Stomach smooth muscle (tissue), 2 donors: ENCODE results near the gene RALGAPA2.

Experiments
- H3K27ac ChIP-seq: one replicate; pipeline ENCODE4 v1.7.0; 2013; ENCODE audit warnings: mild to moderate bottlenecking, low read length, inconsistent platforms
- H3K27me3 ChIP-seq, 2 donors: one replicate each; pipeline ENCODE4 v1.7.0; 2013; ENCODE audit warnings: low read length in 2 of 2; ENCODE audit not compliant: insufficient read depth in 2 of 2, control insufficient read depth in 1 of 2
- H3K36me3 ChIP-seq, 2 donors: one replicate each; pipeline ENCODE4 v1.7.0; 2013; ENCODE audit warnings: low read length in 2 of 2; ENCODE audit not compliant: control insufficient read depth in 2 of 2, insufficient read depth in 2 of 2
- H3K4me1 ChIP-seq: one replicate; pipeline ENCODE4 v1.7.0; 2013; ENCODE audit warnings: low read length; ENCODE audit not compliant: control insufficient read depth, insufficient read depth
- H3K4me3 ChIP-seq, 2 donors: one replicate each; pipeline ENCODE4 v1.7.0; 2013; ENCODE audit warnings: low read length in 2 of 2
- H3K9ac ChIP-seq, 2 donors: one replicate each; pipeline ENCODE4 v1.7.0; 2013; ENCODE audit warnings: low read length in 2 of 2, mild to moderate bottlenecking in 1 of 2
- H3K9me3 ChIP-seq, 2 donors: one replicate each; pipeline ENCODE4 v1.7.0; 2013; ENCODE audit warnings: low read length in 2 of 2; ENCODE audit not compliant: control insufficient read depth in 2 of 2
- donor health status: healthy.
- donor health status: Pancreatic carcinoma.

Gene RALGAPA2

GRCh38 chr20:20630551-20630950 lies 81.9 kb downstream of the RALGAPA2 start:
- Histone ChIP-seq H3K27me3 (no peaks in the 10 kb centered on the region), H3K9me3 (no peaks in the 10 kb centered on the region), H3K9ac (no peak overlapping the region), H3K4me3 (no peak overlapping the region), H3K36me3 (peaks cover 25 to 28% of the 10 kb centered on the region in 2 donors), H3K4me1 (no peaks in the 10 kb centered on the region), H3K27ac (no peak overlapping the region)

- Histone ChIP-seq H3K36me3 (peaks cover 21 to 24% of the 10 kb centered on the region in 2 donors), H3K9me3 (no peaks in the 10 kb centered on the region), H3K27ac (no peak overlapping the region), H3K27me3 (no peaks in the 10 kb centered on the region), H3K9ac (no peak overlapping the region), H3K4me3 (no peak overlapping the region), H3K4me1 (no peaks in the 10 kb centered on the region)
These were observed 82.8 kb downstream of the RALGAPA2 start for GRCh38 chr20:20629556-20630188.

- peaks cover 18 to 21% of the 10 kb centered on the region in 2 donors for H3K36me3 ChIP-seq
- H3K9ac ChIP-seq = no peak overlapping the region
- H3K9me3 ChIP-seq = no peaks in the 10 kb centered on the region
- H3K4me3 ChIP-seq = no peak overlapping the region
- H3K27ac ChIP-seq = no peak overlapping the region
- H3K27me3 ChIP-seq = no peaks in the 10 kb centered on the region
- no peaks in the 10 kb centered on the region for H3K4me1 ChIP-seq
These were observed 84.1 kb downstream of the RALGAPA2 start for GRCh38 chr20:20628314-20628713.

GRCh38 chr20:20627471-20627870 lies 85.0 kb downstream of the RALGAPA2 start:
- no peaks in the 10 kb centered on the region for H3K27me3 ChIP-seq
- no peaks in the 10 kb centered on the region for H3K4me1 ChIP-seq
- H3K9ac ChIP-seq = no peak overlapping the region
- peaks cover 18 to 21% of the 10 kb centered on the region in 2 donors for H3K36me3 ChIP-seq
- no peaks in the 10 kb centered on the region for H3K9me3 ChIP-seq
- H3K27ac ChIP-seq = no peak overlapping the region
- H3K4me3 ChIP-seq = no peak overlapping the region

GRCh38 chr20:20624914-20625313 lies 87.5 kb downstream of the RALGAPA2 start:
- Histone ChIP-seq H3K4me3 (no peak overlapping the region), H3K27me3 (no peaks in the 10 kb centered on the region), H3K4me1 (no peaks in the 10 kb centered on the region), H3K27ac (no peak overlapping the region), H3K36me3 (peaks cover 16 to 19% of the 10 kb centered on the region in 2 donors), H3K9me3 (no peaks in the 10 kb centered on the region), H3K9ac (no peak overlapping the region)

- H3K27me3 ChIP-seq = no peaks in the 10 kb centered on the region
- no peak overlapping the region for H3K4me3 ChIP-seq
- no peaks in the 10 kb centered on the region for H3K4me1 ChIP-seq
- H3K9me3 ChIP-seq = no peaks in the 10 kb centered on the region
- H3K36me3 ChIP-seq = peaks cover 3 to 13% of the 10 kb centered on the region in 2 donors
- no peak overlapping the region for H3K27ac ChIP-seq
- H3K9ac ChIP-seq = no peak overlapping the region
These were observed 91.2 kb downstream of the RALGAPA2 start for GRCh38 chr20:20621195-20621594.

GRCh38 chr20:20614391-20614790 lies 98.1 kb downstream of the RALGAPA2 start:
- Histone ChIP-seq H3K36me3 (peaks cover 5 to 10% of the 10 kb centered on the region in 2 donors), H3K27ac (no peak overlapping the region), H3K9ac (no peak overlapping the region), H3K27me3 (no peaks in the 10 kb centered on the region), H3K4me3 (no peak overlapping the region), H3K9me3 (no peaks in the 10 kb centered on the region), H3K4me1 (no peaks in the 10 kb centered on the region)

- H3K36me3 ChIP-seq = peaks cover 5 to 6% of the 10 kb centered on the region in 2 donors
These were observed 100.2 kb downstream of the RALGAPA2 start for GRCh38 chr20:20612251-20612650.

GRCh38 chr20:20611167-20611566 lies 101.3 kb downstream of the RALGAPA2 start:
- H3K27me3 ChIP-seq = no peaks in the 10 kb centered on the region
- no peak overlapping the region for H3K9ac ChIP-seq
- H3K36me3 ChIP-seq = peaks cover 5 to 6% of the 10 kb centered on the region in 2 donors
- no peak overlapping the region for H3K27ac ChIP-seq
- H3K9me3 ChIP-seq = no peaks in the 10 kb centered on the region
- no peak overlapping the region for H3K4me3 ChIP-seq
- H3K4me1 ChIP-seq = no peaks in the 10 kb centered on the region

More at GRCh38 chr20:20612251-20612650, 100.2 kb downstream of the RALGAPA2 start:
- Histone ChIP-seq H3K27me3 (no peaks in the 10 kb centered on the region), H3K4me1 (no peaks in the 10 kb centered on the region), H3K9me3 (no peaks in the 10 kb centered on the region), H3K27ac (no peak overlapping the region), H3K9ac (no peak overlapping the region), H3K4me3 (no peak overlapping the region)

- H3K4me3 ChIP-seq = no peak overlapping the region
- no peak overlapping the region for H3K27ac ChIP-seq
- H3K4me1 ChIP-seq = no peaks in the 10 kb centered on the region
- H3K9me3 ChIP-seq = no peaks in the 10 kb centered on the region
- H3K9ac ChIP-seq = no peak overlapping the region
- H3K27me3 ChIP-seq = no peaks in the 10 kb centered on the region
- H3K36me3 ChIP-seq = peaks cover 0 to 2% of the 10 kb centered on the region in 2 donors
These were observed 102.9 kb downstream of the RALGAPA2 start for GRCh38 chr20:20609522-20609921.

GRCh38 chr20:20608641-20609040 lies 103.8 kb downstream of the RALGAPA2 start:
- Histone ChIP-seq H3K4me3 (no peak overlapping the region), H3K27me3 (no peaks in the 10 kb centered on the region), H3K27ac (no peak overlapping the region), H3K4me1 (no peaks in the 10 kb centered on the region), H3K9ac (no peak overlapping the region), H3K9me3 (no peaks in the 10 kb centered on the region), H3K36me3 (no peaks in the 10 kb centered on the region)
